Suppressor macrophage treated with lipopolysaccharide for 4 hours (primary cell): ENCODE data around the gene OSGEP.
"Not testable (repeated sequence)": the region's sequence is repeated elsewhere in the genome, so short reads cannot be mapped to it uniquely, and the experiment has no call there.

Experiments used
- DNase-seq: peaks from one replicate; pipeline ENCODE4 v3.0.0-alpha.2; 2020

OSGEP gene

DNA sequence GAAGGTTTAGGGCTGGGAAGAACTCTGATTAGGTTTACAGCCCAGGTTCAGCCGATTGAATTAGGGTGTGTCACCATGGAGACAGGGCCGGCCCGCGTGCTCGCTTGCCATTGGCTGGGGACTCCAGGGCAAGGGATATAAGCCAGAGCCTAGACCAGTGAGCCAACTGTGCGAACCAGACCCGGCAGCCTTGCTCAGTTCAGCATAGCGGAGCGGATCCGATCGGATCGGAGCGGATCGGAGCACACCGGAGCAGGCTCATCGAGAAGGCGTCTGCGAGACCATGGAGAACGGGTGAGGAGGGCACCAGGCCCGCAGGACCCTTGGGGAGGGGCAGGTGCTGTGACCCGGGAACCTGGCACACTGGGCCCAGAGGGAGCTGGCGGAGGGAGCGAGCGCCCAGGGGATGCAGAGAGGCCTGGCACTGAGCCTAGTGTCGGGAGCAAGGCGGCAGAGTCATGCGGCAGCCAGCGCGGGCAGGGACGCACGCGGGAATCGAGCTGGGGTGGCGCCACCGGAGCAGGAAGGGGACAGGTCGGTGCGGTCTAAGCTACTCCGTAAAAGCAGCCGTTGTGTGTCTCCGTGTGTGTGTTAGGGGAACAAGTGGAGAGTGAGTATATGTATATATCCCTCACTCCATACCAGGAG, 14.8 kb upstream of the OSGEP start, which contains the start of gene PNP:
Gene PNP, plus strand, starts transcription at position 165 of the 648 bp plus-strand sequence. Its CDS starts 119 bp downstream, at position 284.
- DNase-seq = peak; percentile 91

- no peak for DNase-seq
Observed at GRCh38 chr14:20468764-20469241, 14.2 kb upstream of the OSGEP start.

DNA sequence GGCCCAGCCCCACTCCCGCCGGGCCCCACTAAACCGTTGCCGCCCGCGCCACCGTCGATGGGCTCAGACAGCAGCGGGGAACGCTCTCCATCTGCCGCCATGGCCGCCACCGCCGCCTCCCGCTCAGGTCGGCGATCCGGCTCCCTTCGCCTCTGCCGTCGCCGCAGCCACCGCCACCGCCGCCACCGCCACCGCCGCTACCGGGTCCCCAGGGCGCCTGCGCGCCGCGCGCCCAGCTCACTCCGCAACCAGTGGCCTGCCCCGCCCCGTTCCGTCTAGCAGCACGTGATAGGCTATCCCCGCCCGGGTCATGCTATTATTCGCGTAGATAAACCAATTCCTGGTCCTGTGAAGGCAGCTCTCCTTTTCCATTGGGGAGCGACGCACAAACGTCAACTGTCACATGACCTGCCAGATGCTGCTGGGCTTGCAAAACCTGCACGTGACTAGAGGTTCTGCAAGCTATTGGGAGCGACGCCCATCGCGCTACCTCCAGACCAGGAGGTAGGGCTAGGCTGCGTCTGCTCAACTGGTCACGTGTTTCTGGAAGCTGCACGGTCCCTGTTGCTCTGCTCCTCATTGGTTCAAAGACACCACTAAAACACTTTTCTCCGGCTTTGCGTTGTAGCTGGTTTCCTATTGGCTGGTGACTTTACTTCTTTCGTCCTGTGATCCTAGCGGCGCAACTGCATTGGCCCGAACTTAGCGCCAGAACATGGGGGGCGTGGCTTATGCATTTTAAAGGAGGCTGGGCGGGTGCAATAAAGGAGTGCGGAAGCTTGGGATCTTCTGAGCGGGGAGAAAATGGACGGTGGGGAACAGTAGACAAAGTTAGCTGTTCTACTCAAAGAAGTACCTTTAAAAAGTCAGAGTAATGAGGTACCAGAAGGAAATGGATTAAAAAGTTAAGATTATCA, 6.9 kb upstream of the OSGEP start, which contains the start of gene PIP4P1:
Gene PIP4P1, minus strand, starts transcription at position 210 of the 917 bp plus-strand sequence. Its CDS starts 109 bp downstream, at position 101.
- DNase-seq = peak; percentile 99

GRCh38 chr14:20460458-20461224, 6.0 kb upstream of the OSGEP start:
- peak; percentile 47 for DNase-seq

GRCh38 chr14:20458031-20458789, 3.6 kb upstream of the OSGEP start:
- no peak for DNase-seq

GRCh38 chr14:20456971-20457370, 2.4 kb upstream of the OSGEP start:
- peak; percentile 58 for DNase-seq

DNA sequence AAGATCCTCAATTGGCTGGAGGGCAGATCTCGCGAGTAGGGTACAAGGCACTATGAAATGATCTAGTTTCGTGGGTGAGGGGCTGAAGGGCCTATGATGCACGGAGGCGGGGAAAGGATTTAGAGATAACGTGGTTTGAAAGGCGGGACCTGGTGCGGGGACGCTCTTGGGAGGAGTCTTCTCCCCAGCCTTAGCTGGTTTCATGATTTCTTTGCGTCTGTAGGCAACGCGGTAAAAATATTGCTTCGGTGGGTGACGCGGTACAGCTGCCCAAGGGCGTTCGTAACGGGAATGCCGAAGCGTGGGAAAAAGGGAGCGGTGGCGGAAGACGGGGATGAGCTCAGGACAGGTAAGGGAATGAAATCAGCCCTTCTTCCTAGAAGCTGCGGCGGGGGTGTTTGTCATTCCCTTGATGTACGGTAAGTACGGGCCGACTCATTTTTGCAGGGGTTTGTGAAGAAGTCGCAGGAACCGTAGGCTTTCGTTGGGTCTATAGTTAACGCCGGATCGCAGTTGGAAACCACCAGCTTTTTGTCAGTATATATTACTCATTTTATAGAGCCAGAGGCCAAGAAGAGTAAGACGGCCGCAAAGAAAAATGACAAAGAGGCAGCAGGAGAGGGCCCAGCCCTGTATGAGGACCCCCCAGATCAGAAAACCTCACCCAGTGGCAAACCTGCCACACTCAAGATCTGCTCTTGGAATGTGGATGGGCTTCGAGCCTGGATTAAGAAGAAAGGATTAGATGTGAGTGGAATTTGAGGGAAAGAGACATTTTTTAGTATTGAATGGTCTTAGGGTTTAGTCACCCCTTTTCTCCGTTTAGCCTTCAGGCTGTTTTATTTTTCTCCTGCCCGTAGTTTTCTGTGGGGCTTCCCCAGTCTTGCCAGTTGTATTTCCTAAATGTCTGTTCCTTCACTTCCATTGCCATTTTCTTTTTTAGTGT, 1.0 kb upstream of the OSGEP start:
- DNase-seq = peak; percentile 84

DNA sequence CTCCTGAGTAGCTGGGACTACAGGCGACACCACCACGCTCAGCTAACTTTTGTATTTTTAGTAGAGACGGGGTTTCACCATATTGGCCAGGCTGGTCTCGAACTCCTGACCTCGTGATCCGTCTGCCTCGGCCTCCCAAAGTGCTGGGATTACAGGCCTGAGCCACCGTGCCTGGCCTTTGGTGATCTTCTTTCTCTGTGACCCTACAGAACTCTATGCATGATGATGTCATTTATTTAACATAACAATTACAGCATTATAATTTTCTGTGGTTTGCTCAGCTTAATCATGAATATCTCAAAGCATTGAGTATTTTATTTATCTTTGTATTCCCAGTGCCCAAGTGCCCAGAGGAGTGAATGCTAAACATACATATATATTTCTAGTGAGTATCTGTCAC, 1.8 kb downstream of the OSGEP start:
- DNase-seq = not testable (repeated sequence)

DNA sequence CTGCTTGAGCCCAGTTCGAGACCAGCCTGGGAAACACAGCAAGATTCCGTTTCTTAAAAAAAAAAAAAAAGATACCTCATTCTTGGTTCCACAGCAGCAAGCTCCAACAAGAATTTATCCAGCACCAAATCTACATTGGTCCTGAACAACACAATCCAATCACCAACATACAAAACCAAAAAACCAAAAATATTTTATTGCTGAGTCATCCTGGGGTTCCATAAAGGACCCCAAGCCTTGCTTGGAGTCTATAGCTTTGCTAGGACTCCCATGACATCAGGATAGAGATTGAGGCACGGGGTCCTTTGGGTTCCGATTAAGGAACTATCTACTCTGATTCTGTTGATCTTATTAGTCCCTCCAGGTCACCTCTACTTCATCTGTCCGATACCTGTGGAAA, 7.7 kb downstream of the OSGEP start:
- DNase-seq = no peak

- not testable (repeated sequence) for DNase-seq
Observed at GRCh38 chr14:20443650-20444049, 11.0 kb downstream of the OSGEP start.

GRCh38 chr14:20441461-20441860, 13.2 kb downstream of the OSGEP start:
- no peak for DNase-seq

DNA sequence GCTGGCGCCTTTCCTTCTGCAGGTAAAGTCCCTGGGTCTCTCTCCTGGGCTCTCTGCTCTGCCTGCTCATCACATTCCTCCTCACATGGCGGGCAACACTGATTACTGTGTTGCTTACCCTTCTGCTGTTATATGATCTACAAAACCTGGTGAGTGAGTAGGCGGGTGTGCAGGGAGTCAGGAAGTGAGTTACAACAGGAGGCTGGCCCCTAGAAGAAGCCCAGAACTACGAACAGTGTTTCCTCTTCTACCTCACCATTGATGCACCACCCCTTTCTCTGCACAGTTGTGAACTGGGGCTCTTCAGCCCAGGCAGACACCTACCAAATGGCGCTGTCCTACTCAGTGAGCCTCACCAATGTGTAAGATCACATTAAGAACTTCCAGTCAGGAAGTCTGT, 13.7 kb downstream of the OSGEP start:
- DNase-seq = no peak

DNA sequence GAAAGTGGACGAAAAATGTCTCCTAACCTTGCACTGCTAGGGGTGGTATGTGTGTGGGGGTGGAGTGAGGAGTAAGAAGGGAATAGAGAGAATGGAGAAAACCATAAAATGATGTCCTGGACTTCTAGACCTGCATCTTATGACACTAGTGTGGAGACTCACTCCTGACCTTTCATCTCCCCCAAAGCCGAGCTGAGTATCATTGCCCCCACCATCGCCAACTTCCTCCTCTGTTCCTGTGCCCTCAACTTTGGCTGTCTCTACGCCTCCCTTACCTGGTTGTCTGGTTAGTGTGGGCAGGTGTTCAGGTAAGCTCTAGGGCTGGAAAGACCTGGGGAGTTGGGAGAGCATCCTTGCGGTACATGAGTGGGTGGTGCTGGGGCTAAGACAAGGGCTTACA, 14.1 kb downstream of the OSGEP start:
- no peak for DNase-seq

DNA sequence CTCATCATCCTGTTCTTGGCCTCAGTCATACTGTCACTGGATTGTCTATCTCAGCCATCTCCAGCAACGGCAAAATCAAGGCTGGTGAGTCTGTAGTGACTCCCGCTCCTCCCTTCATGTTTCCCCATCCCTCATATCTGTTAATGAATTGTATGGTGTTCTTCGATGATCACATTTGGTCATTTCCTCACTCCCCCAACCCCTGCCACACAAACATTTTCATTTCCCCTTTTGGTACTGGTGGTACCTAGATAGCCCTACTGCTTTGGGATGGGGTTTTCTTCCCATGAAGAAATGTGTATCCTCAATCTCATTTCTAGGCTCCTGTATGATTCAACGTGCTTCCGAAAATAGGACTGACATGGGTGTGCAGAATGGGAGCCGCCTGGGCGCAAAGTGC, 15.9 kb downstream of the OSGEP start:
- peak; percentile 31 for DNase-seq

DNA sequence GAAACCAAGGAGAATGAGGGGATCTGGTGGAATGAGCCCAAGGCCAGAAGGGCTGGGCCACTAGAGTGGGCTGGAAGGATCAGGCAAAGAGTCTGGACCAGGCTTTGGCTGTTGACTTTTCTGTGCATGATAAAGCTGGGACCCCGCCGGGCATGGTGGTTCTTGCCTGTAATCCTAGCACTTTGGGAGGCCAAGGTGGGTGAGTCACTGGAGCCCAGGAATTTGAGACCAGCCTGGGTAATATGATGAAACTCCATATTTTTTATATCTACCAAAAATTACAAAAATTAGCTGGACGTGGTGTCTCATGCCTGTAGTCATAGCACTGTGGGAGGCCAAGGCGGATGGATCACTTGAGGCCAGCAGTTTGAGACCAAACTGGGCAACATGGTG, 18.3 kb downstream of the OSGEP start:
- DNase-seq = no peak

DNA sequence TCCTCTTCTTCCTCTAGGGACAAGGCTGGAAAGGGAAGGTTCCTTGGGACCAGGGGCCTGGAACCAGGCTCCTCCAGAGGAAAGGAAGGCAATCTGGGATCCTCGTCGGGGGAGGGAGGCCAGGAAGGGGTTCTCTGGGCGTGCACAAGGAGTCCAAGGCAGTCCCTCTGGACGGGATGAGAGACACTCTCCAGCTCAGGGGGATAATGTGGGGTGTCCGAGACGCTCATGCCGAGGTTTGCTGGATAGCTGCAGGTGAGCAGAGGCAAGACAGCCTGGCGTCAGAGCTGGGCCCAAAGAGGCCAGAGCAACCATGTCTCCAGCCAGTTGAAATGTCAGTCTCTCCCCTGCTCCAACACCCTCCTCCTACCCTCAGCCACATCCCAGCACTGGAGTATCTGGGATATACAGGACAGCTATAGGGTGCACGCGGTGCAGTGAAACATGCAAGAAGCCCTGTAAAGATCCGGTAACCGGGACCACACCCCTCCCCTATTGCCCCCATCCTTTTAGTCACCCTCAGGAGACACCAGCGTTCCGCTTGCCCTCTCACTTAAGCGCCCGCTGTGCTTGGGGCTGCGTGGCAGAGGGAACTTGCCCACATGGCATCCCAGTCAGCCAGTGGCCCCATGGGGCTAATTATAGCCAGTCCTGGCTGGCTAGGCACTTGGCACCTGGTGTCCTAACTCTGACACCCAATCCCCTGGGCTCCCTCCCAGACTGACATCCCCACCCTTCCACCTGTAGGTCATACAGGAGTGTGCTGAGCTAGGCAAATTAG, 18.8 kb downstream of the OSGEP start, which contains the start of gene KLHL33:
Gene KLHL33, minus strand, starts transcription at position 585 of the 781 bp plus-strand sequence. Its CDS starts 355 bp downstream, at position 230.
- no peak for DNase-seq

GRCh38 chr14:20434701-20435581, 19.7 kb downstream of the OSGEP start:
- no peak for DNase-seq

DNA sequence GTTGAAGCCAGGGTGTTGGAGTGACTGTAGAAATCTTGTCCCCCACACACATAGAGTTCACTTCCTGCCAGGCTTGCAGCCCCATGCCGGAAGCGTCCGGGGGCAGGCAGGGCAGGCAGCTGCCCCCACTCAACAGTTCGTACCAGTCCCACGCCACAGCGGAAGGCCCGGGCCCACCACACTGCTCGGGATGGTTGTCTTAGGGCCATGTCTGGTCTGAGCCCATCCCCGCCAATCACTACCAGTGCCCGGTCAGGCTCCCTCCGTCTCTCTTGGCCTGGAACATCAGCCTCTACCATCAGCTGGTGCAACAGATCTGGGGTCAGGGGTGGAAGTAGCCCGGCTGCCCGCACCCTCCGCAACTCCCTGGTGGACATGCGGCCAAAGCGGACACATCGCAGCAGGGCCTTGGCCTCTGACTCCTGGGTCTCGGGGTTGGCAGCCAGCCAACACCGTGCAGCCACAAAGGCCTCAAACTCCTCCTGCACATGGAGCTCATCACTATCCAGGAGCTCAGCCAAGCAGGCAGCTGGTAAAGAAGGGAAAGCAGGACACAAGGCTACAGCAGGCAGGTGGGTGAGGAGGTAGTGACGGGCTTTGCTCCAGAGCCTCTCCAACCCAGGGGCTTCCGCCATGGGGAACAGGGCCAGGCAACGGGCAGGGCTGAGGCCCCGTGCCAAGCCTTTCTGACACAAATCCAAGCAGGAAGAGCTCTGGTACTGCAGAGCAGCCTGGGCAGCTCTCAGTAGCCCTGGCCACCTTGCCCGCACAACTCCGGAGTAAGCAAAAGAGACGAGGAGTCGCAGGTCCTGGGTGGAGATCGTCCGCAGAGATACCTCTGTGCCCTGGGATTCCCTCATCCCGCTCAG, 24.6 kb downstream of the OSGEP start:
- DNase-seq = no peak
